ENCODE measurements around the gene SLC35G6.
"Not testable (repeated sequence)": the region's sequence is repeated elsewhere in the genome, so short reads cannot be mapped to it uniquely, and the experiment has no call there.

Gene SLC35G6

DNA sequence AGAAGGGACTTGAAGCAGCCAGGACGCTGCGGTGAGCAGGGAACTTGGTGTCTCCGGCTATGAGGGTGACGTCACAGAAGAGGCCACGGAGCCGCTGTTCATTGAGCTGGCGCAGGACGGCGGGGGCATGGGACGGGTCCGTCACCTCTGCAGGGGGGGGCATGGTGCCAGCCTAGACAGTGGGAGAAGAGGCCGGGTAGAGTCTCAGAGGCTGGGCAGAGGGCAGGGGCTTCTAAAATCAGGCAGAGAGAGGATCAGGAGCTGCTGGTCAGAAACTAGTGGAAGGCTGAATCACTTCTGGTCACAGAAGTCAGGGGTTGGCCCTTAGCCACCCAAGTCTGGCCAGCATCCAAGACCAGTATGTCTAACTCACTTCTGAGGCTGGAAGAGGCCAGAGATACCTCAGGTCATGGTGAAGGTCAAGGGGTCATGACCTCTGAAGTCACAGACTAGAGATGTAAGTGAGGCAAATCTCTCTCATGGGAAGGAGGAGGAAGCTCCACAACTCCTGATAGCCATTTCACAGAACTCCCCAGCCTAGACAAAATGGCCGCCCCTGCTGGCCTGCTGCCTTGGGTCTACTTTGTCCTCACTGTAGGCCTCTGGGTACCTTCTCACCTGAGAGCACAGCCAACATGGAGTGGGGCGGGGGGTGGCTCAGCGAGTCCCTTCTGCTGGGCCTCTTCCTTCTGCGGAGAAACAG, 14.5 kb upstream of the SLC35G6 start:
- in situ Hi-C loops (cut with HindIII; ENCODE audit: low sequenced_read_pairs): no loop called here
- TF ChIP-seq, protein P1, sequence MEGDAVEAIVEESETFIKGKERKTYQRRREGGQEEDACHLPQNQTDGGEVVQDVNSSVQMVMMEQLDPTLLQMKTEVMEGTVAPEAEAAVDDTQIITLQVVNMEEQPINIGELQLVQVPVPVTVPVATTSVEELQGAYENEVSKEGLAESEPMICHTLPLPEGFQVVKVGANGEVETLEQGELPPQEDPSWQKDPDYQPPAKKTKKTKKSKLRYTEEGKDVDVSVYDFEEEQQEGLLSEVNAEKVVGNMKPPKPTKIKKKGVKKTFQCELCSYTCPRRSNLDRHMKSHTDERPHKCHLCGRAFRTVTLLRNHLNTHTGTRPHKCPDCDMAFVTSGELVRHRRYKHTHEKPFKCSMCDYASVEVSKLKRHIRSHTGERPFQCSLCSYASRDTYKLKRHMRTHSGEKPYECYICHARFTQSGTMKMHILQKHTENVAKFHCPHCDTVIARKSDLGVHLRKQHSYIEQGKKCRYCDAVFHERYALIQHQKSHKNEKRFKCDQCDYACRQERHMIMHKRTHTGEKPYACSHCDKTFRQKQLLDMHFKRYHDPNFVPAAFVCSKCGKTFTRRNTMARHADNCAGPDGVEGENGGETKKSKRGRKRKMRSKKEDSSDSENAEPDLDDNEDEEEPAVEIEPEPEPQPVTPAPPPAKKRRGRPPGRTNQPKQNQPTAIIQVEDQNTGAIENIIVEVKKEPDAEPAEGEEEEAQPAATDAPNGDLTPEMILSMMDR (IDR thresholded peaks at IDR 0.05; ENCODE audit: low read depth, low read length): no peak
- H3K4me3 ChIP-seq (ENCODE audit: low read depth, low read length): no peak overlapping the region
- peak; percentile 49 for DNase-seq (ENCODE audit: low read depth, low spot score)

DNA sequence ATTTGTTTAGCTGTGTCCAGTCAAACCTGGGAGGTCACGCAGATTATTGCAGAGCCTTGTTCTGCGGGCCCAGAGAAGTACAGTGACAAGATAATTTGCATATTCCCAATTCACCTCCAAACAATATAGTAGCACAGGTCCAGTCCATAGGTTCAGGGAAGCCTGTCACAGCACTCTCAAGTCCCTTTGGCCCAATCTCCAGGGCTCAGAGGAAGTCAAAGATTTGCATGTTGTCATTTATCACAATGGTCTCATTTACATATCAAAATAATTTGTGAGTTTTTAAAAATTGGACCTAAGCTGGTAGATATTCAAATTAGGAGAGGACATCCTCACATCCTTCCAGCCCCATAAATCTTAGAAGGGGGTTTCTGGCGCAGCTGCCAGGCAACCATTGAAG, 13.7 kb upstream of the SLC35G6 start:
- in situ Hi-C loops (cut with HindIII; ENCODE audit: low sequenced_read_pairs): no loop called here
- DNase-seq (ENCODE audit: low read depth, low spot score): no peak
- no peak overlapping the region for H3K4me3 ChIP-seq (ENCODE audit: low read depth, low read length)
- TF ChIP-seq, protein P1 (IDR thresholded peaks at IDR 0.05; ENCODE audit: low read depth, low read length): no peak

DNA sequence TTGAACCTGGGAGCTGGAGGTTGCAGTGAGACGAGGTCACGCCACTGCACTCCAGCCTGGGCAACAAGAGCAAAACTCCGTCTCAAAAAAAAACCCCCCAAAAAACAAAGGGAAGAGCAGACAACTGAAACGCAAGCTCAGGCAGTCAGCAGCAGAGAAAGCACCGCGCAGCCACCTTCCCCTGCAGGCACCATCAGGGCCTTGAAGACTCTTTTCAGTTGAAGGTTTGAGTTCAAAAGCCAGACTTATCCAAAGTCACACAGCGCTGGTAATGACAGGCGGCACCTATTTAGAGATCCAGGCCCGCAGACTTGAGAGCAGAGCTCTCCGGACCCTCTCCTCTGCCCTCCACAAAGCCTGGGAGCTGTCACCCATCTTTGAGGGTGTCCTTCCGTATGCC, 13.0 kb upstream of the SLC35G6 start:
- TF ChIP-seq, protein P1 (IDR thresholded peaks at IDR 0.05; ENCODE audit: low read depth, low read length): no peak
- in situ Hi-C loops (cut with HindIII; ENCODE audit: low sequenced_read_pairs): no loop called here
- H3K4me3 ChIP-seq (ENCODE audit: low read depth, low read length): no peak overlapping the region
- DNase-seq (ENCODE audit: low read depth, low spot score): no peak

GRCh38 chr17:7468804-7469389, 12.3 kb upstream of the SLC35G6 start:
- in situ Hi-C loops (cut with HindIII; ENCODE audit: low sequenced_read_pairs): no loop called here
- TF ChIP-seq, protein P1 (IDR thresholded peaks at IDR 0.05; ENCODE audit: low read depth, low read length): no peak
- H3K4me3 ChIP-seq (ENCODE audit: low read depth, low read length): no peak overlapping the region
- no peak for DNase-seq (ENCODE audit: low read depth, low spot score)

DNA sequence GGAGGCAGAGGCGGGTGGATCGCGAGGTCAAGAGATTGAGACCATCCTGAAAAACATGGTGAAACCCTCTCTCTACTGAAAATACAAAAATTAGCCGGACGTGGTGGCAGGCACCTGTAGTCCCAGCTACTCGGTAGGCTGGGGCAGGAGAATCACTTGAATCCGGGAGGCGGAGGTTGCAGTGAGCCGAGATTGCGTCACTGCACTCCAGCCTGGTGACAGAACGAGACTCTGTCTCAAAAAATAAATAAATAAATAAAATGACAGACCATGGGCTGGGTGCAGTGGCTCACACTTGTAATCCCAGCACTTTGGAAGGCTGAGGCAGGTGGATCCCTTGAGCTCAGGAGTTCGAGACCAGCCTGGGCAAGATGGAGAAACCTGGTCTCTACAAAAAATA, 11.4 kb upstream of the SLC35G6 start:
- in situ Hi-C loops (cut with HindIII; ENCODE audit: low sequenced_read_pairs); H3K4me3 ChIP-seq (ENCODE audit: low read depth, low read length); DNase-seq (ENCODE audit: low read depth, low spot score): not testable (repeated sequence)

GRCh38 chr17:7470457-7470973, 10.7 kb upstream of the SLC35G6 start:
- in situ Hi-C loops (cut with HindIII; ENCODE audit: low sequenced_read_pairs); H3K4me3 ChIP-seq (ENCODE audit: low read depth, low read length); DNase-seq (ENCODE audit: low read depth, low spot score): not testable (repeated sequence)

DNA sequence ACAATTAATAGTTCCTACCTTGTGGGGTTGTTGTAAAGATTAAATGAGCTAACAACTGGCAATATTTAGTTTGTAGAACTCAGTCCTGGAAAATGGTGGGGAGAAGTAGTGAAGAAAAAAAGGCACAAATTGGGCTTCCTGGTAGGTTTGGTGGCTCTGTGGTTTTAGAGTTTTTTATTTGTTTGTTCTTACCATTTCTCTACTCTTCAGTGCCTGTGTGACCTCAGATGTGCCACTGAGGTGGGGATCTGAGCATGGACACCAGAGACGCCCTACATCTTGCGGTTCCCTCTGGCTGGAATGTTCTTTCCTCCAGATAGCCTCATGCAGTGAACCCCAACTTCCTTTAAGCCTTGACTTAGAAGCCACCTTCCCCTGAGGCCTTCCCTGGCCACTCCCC, 9.5 kb upstream of the SLC35G6 start:
- H3K4me3 ChIP-seq (ENCODE audit: low read depth, low read length): no peak overlapping the region
- in situ Hi-C loops (cut with HindIII; ENCODE audit: low sequenced_read_pairs): no loop called here
- no peak for DNase-seq (ENCODE audit: low read depth, low spot score)
- TF ChIP-seq, protein P1 (IDR thresholded peaks at IDR 0.05; ENCODE audit: low read depth, low read length): no peak

DNA sequence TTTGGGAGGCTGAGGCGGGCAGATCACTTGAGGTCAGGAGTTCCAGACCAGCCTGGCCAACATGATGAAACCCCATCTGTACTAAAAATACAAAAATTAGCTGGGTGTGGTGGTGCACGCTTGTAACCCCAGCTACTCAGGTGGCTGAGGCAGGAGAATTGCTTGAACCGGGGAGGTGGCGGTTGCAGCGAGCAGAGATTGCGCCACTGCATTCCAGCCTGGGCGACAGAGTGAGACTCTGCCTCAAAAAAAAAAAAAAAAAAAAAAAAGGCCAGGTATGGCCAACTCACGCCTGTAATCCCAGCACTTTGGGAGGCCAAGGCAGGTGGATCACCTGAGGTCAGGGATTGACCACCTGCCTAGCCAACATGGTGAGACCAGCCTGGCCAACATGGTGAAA, 6.5 kb upstream of the SLC35G6 start:
- H3K4me3 ChIP-seq (ENCODE audit: low read depth, low read length); DNase-seq (ENCODE audit: low read depth, low spot score); in situ Hi-C loops (cut with HindIII; ENCODE audit: low sequenced_read_pairs): not testable (repeated sequence)

Data from astrocyte of the spinal cord (primary cell).